Measurements from ENCODE around the gene PLXNA3. TPM values are rescaled to one million over a fixed set of nuclear protein-coding genes. Genes with fewer than 3 reads are reported as not detected.

Gene PLXNA3
- total RNA-seq, 2 experiments from 2014 or later = 35.1 to 38.1 TPM

DNA sequence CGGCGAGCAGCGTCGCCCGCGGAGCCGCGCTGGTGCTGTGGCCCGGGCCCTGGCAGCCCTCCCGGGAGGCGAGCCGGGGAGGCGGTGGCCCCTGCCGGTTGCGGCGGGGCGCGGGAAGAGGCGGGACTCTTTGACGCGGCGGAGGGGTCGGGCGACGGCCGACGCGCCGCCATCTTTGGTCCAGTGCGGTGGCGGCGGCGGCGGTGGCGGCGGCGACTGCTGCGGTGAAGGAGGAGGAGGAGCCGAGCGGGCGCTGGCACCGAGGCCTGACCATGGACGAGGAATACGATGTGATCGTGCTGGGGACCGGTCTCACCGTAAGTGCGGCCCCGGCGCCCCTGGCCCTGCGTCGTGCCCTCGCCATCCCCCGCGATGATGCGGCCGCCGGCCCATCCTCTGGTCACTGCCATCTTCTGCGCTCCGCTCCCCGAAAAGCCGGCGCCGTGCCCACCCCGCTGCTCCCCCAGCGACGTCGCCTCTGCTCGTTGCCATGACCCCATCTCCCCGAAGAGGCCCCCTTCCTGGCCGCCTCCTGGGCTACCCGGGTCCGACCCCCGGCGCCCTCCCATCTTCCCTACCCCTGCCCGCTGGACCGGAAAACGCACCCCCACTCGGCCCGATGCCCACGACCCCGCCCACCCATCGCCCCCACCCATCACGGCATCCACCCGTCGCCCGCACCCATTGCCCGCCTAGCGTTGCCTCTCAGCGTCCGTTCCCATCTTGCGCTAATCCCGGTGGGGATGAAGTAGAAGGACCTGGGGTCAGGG is 20.9 kb upstream of the PLXNA3 start, which contains the start of gene GDI1:
Gene GDI1 (plus strand): TSS at position 172 of the 770 bp plus-strand sequence. CDS start 101 bp downstream, at position 273.
- peaks cover 37% of the 10 kb centered on the region for H3K36me3 Mint-ChIP-seq (ENCODE audit: low read depth)
- H3K9me3 Mint-ChIP-seq = no peaks in the 10 kb centered on the region
- POLR2A ChIA-PET = no interaction called here
- Histone ChIP-seq H3K4me1 (ENCODE audit: insufficient read depth, low read length) (peaks cover 46% of the 10 kb centered on the region), H3K27ac (ENCODE audit: low read depth in 1 of 2, low read length in 2 of 2) (peak within 1 kb of the TSS; percentile 64 to 72), H3K9me3 (ENCODE audit: control insufficient read depth in 1 of 2, insufficient read depth in 1 of 2, low read length in 2 of 2) (no peaks in the 10 kb centered on the region), H3K36me3 (ENCODE audit: insufficient read depth, low read length) (peaks cover 40% of the 10 kb centered on the region), H3K4me3 (ENCODE audit: low read length) (peak within 1 kb of the TSS; percentile 59), H3K27me3 (ENCODE audit: control insufficient read depth in 1 of 2, insufficient read depth in 2 of 2, low read length in 2 of 2) (no peaks in the 10 kb centered on the region)
- peak within 1 kb of the TSS; percentile 90 for H3K4me3 Mint-ChIP-seq
- intact Hi-C loops (cut with DNase I, micrococcal nuclease) = loop anchor here (2.0 to 10.0 kb wide), 3 partner anchors 22 to 48 kb away; partner anchors contain the start of genes PLXNA3 (in 1 of the 2) and UBL4A (in 1 of the 2)
- peak within 1 kb of the TSS; percentile 93 for H3K27ac Mint-ChIP-seq
- peaks cover 12% of the 10 kb centered on the region for H3K4me1 Mint-ChIP-seq (ENCODE audit: low read depth)
- CTCF ChIA-PET = no interaction called here
- H3K27me3 Mint-ChIP-seq = no peaks in the 10 kb centered on the region
- TF ChIP-seq, protein P1, sequence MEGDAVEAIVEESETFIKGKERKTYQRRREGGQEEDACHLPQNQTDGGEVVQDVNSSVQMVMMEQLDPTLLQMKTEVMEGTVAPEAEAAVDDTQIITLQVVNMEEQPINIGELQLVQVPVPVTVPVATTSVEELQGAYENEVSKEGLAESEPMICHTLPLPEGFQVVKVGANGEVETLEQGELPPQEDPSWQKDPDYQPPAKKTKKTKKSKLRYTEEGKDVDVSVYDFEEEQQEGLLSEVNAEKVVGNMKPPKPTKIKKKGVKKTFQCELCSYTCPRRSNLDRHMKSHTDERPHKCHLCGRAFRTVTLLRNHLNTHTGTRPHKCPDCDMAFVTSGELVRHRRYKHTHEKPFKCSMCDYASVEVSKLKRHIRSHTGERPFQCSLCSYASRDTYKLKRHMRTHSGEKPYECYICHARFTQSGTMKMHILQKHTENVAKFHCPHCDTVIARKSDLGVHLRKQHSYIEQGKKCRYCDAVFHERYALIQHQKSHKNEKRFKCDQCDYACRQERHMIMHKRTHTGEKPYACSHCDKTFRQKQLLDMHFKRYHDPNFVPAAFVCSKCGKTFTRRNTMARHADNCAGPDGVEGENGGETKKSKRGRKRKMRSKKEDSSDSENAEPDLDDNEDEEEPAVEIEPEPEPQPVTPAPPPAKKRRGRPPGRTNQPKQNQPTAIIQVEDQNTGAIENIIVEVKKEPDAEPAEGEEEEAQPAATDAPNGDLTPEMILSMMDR (IDR thresholded peaks at IDR 0.05) = no peak
- ATAC-seq (ENCODE audit: poor library complexity) (peak; percentile 54), DNase-seq (peak; percentile 30 to 81 (median 50))

DNA sequence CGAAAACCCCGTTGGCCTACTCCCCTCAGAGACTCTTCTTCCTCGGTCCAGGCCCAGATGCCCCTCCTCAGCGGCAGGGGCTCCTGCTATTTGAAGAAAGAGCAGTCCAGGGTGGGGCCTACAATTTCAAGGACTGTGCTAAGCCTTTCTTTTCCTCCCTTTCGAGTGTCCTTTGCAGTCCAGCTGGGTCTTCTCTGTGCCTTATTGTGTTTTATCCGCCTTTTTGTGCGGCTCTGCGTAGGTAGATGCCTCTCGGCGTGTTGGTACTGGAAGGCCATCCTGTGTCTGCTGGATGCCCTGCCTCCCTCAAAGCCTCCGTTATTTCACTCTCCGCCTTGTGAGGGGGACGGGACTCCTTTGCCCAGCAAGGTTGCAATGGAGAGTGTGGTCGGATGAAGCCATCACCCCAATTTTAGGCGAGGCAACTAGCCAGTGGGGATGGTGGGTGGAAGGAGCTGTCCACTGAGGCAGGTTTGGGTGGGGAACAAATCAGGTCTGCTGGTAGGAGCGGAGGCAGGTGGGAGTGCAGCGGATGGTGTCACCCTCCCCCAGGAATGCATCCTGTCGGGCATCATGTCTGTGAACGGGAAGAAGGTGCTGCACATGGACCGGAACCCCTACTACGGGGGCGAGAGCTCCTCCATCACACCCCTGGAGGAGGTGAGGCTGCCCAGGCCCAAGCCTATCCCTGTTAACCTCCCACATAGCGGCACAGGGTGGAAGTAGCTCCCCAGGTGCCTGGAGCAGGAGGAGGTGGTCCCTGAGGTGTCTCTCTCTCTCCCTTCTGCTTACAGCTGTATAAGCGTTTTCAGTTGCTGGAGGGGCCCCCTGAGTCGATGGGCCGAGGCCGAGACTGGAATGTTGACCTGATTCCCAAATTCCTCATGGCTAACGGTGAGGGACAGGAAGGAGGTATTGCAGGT is 19.8 kb upstream of the PLXNA3 start:
- peak overlapping the region; percentile 88 for H3K4me3 Mint-ChIP-seq
- DNase-seq (no peak), ATAC-seq (ENCODE audit: poor library complexity) (no peak)
- Histone ChIP-seq H3K4me3 (ENCODE audit: low read length) (peak overlapping the region; percentile 59), H3K9me3 (ENCODE audit: control insufficient read depth in 1 of 2, insufficient read depth in 1 of 2, low read length in 2 of 2) (no peaks in the 10 kb centered on the region), H3K27ac (ENCODE audit: low read depth in 1 of 2, low read length in 2 of 2) (no peak overlapping the region), H3K4me1 (ENCODE audit: insufficient read depth, low read length) (peaks cover 52% of the 10 kb centered on the region), H3K27me3 (ENCODE audit: control insufficient read depth in 1 of 2, insufficient read depth in 2 of 2, low read length in 2 of 2) (no peaks in the 10 kb centered on the region), H3K36me3 (ENCODE audit: insufficient read depth, low read length) (peaks cover 38% of the 10 kb centered on the region)
- H3K4me1 Mint-ChIP-seq (ENCODE audit: low read depth) = peaks cover 12% of the 10 kb centered on the region
- peaks cover 32% of the 10 kb centered on the region for H3K36me3 Mint-ChIP-seq (ENCODE audit: low read depth)
- TF ChIP-seq, protein P1 (IDR thresholded peaks at IDR 0.05) = no peak
- H3K27ac Mint-ChIP-seq = peak overlapping the region; percentile 87
- intact Hi-C loops (cut with DNase I, micrococcal nuclease) = loop anchor here (2.0 to 10.0 kb wide), 3 partner anchors 21 to 47 kb away; partner anchors contain the start of genes PLXNA3 (in 1 of the 2) and UBL4A (in 1 of the 2)
- H3K9me3 Mint-ChIP-seq = no peaks in the 10 kb centered on the region
- ChIA-PET POLR2A (no interaction called here), CTCF (no interaction called here)
- H3K27me3 Mint-ChIP-seq = no peaks in the 10 kb centered on the region

DNA sequence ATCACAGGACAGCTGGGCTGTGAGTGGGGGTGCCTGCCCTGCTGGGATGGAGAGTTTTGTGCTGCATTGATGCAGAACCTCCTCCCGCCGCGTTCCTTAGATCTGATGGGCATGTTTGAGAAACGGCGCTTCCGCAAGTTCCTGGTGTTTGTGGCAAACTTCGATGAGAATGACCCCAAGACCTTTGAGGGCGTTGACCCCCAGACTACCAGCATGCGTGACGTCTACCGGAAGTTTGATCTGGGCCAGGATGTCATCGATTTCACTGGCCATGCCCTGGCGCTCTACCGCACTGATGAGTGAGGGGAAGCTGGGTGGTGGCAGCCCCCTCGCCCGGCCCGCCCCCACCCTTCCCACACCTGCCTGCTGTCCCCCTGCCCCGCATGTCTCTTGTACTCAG is 18.2 kb upstream of the PLXNA3 start:
- no peak for ATAC-seq (ENCODE audit: poor library complexity)
- no peaks in the 10 kb centered on the region for H3K27me3 Mint-ChIP-seq
- H3K9me3 Mint-ChIP-seq = no peaks in the 10 kb centered on the region
- peaks cover 32% of the 10 kb centered on the region for H3K36me3 Mint-ChIP-seq (ENCODE audit: low read depth)
- peaks cover 12% of the 10 kb centered on the region for H3K4me1 Mint-ChIP-seq (ENCODE audit: low read depth)
- CTCF ChIA-PET = no interaction called here
- H3K4me3 Mint-ChIP-seq = peak overlapping the region; percentile 56
- H3K27ac ChIP-seq (ENCODE audit: low read depth in 1 of 2, low read length in 2 of 2) = no peak overlapping the region
- H3K36me3 ChIP-seq (ENCODE audit: insufficient read depth, low read length) = peaks cover 24% of the 10 kb centered on the region
- H3K4me1 ChIP-seq (ENCODE audit: insufficient read depth, low read length) = peaks cover 63% of the 10 kb centered on the region
- POLR2A ChIA-PET = interaction anchor here (1.2 to 1.7 kb wide), 2 partner anchors 41 to 76 kb away, joined by 3 read pairs; partner anchors contain the start of genes FAM3A and RPL10
- DNase-seq = no peak
- no peak overlapping the region for H3K4me3 ChIP-seq (ENCODE audit: low read length)
- H3K9me3 ChIP-seq (ENCODE audit: control insufficient read depth in 1 of 2, insufficient read depth in 1 of 2, low read length in 2 of 2) = no peaks in the 10 kb centered on the region
- intact Hi-C loops (cut with DNase I, micrococcal nuclease) = loop anchor here in 1 of 2 experiments (10.0 kb wide), 1 partner anchor 45 kb away; the partner anchor contains the start of gene UBL4A
- H3K27ac Mint-ChIP-seq = no peak overlapping the region
- no peaks in the 10 kb centered on the region for H3K27me3 ChIP-seq (ENCODE audit: control insufficient read depth in 1 of 2, insufficient read depth in 2 of 2, low read length in 2 of 2)
- TF ChIP-seq, protein P1 (IDR thresholded peaks at IDR 0.05) = no peak
